ACC112 (cell line): ENCODE measurements around the gene BEND6.

Source experiments
- H2AFZ ChIP-seq: fragments of 200-600 bp; sonication (generic); one replicate; pipeline ENCODE4 v1.6.0; 2017; ENCODE audit warnings: antibody characterized with exemption, low read length; ENCODE audit not compliant: unreplicated experiment
- H3K27ac ChIP-seq: fragments of 200-600 bp; sonication (generic); 2 replicates; pipeline ENCODE4 v1.5.1; 2014; ENCODE audit warnings: low read depth, mild to moderate bottlenecking, antibody characterized with exemption, low read length, moderate library complexity
- H3K27me3 ChIP-seq: fragments of 200-600 bp; sonication (generic); 2 replicates; pipeline ENCODE4 v1.6.1; 2014; ENCODE audit warnings: mild to moderate bottlenecking, antibody characterized with exemption, low read length, moderate library complexity, mixed read lengths; ENCODE audit not compliant: insufficient read depth
- H3K36me3 ChIP-seq: fragments of 200-600 bp; sonication (generic); 2 replicates; pipeline ENCODE4 v1.6.1; 2016; ENCODE audit warnings: mild to moderate bottlenecking, antibody characterized with exemption, low read length, moderate library complexity, mixed read lengths; ENCODE audit not compliant: insufficient read depth
- H3K4me1 ChIP-seq: fragments of 200-600 bp; sonication (generic); one replicate; pipeline ENCODE4 v1.6.1; 2016; ENCODE audit warnings: low read length, mixed read lengths; ENCODE audit not compliant: insufficient read depth, unreplicated experiment, control insufficient read depth
- H3K4me3 ChIP-seq: fragments of 200-600 bp; sonication (generic); 2 replicates; pipeline ENCODE4 v1.5.1; 2014; ENCODE audit warnings: mild to moderate bottlenecking, low read depth, low read length
- H3K79me2 ChIP-seq: fragments of 200-600 bp; sonication (generic); one replicate; pipeline ENCODE4 v1.6.0; 2016; ENCODE audit warnings: low read length; ENCODE audit not compliant: control insufficient read depth, unreplicated experiment, insufficient read depth

The BEND6 gene

DNA sequence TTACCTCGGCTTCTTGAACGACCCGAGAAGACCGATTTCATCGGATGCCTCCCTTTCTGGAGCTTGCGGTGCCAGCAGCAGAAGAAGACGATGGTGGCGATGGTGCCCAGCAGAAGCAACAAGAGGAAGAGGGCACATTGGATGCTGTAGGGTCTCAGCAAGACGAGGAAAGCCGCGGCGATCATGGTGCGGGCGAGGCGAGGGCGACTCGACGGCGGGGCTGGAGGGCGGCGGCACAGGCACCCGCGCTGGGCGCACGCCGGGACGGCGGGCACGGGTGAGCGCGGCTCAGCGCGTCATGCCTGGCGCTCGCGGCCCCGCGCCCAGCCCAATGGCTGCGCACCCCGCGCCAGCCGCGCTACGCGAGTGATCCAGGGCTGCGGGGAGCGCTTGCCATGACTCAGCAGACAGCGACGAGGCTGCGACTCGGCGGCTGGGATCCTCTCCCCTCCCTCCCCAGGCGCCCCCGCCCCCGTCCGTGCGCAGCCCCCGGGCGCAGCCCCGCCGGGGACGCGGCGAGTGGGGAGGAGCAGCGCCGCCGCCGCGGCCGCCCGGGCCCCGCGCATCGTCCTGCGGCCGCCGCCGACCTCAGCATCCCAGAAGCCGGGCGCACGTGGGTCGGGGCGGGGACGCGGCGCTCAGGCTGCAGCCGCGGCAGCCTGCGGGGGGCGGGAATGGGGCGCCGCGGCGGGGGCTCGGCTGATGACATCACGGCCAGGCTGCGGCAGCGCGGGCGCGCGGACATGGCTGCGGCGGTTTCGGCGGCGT lies at the start of gene BEND6:
Gene BEND6, plus strand, starts transcription at position 705 of the 768 bp plus-strand sequence. CDS start 26,704 bp downstream, outside the sequence.
- H3K27me3 ChIP-seq: no peaks in the 10 kb centered on the region
- peaks cover 55% of the 10 kb centered on the region for H3K4me1 ChIP-seq
- H3K27ac ChIP-seq: peak within 1 kb of the TSS; percentile 82
- peaks cover 11% of the 10 kb centered on the region; the same call in 1 of the 2 replicates for H3K36me3 ChIP-seq
- H3K4me3 ChIP-seq: peak within 1 kb of the TSS; percentile 92
- H3K79me2 ChIP-seq: peaks cover 39% of the 10 kb centered on the region
- peak within 1 kb of the TSS; percentile 74 for H2AFZ ChIP-seq

DNA sequence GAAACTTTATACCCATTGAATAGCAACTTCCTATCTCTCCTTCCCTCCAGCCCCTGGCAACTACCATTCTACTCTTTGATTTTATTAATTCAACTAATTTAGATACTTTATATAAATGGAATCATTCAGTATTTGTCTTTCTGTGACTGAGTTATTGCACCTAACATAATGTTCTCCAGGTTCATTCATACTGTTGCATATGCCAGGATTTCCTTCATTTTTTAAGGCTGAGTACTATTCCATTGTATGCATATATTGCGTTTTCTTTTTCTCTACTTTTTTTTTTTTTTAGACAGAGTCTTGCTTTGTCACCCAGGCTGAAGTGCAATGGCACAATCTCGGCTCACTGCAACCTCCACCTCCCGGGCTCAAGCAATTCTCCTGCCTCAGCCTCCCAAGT lies 49.5 kb upstream of the BEND6 start:
- Histone ChIP-seq H3K27me3 (no peaks in the 10 kb centered on the region), H3K4me1 (peaks cover 45% of the 10 kb centered on the region), H3K79me2 (peaks cover 46% of the 10 kb centered on the region), H2AFZ (no peak overlapping the region), H3K36me3 (no peaks in the 10 kb centered on the region), H3K4me3 (no peak overlapping the region), H3K27ac (no peak overlapping the region)

DNA sequence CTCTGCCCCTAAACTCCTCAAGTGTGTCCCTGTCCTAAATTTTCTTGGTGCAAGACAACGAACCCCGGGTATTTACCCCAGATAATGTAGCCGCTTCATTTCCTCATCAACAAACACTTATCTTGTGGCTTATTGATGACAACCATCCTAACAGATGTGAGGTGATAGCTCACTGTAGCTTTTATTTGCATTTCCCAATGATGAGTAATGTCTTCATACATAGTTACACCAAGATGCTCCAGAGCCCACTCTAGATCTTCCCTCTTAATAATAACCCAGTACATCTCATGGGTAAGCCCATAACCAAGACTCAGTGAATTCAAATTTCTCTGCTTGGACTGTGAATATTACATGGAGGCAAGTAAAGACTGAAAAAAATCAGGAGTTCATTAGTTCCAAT lies 48.2 kb upstream of the BEND6 start:
- no peak overlapping the region for H3K27ac ChIP-seq
- no peaks in the 10 kb centered on the region for H3K27me3 ChIP-seq
- H3K79me2 ChIP-seq: peaks cover 41% of the 10 kb centered on the region
- H3K4me1 ChIP-seq: peaks cover 49% of the 10 kb centered on the region
- no peak overlapping the region for H2AFZ ChIP-seq
- H3K4me3 ChIP-seq: no peak overlapping the region
- no peaks in the 10 kb centered on the region for H3K36me3 ChIP-seq

GRCh38 chr6:56909115-56909907 lies 45.6 kb upstream of the BEND6 start:
- H3K27ac ChIP-seq: no peak overlapping the region
- no peak overlapping the region for H2AFZ ChIP-seq
- H3K79me2 ChIP-seq: peaks cover 48% of the 10 kb centered on the region

DNA sequence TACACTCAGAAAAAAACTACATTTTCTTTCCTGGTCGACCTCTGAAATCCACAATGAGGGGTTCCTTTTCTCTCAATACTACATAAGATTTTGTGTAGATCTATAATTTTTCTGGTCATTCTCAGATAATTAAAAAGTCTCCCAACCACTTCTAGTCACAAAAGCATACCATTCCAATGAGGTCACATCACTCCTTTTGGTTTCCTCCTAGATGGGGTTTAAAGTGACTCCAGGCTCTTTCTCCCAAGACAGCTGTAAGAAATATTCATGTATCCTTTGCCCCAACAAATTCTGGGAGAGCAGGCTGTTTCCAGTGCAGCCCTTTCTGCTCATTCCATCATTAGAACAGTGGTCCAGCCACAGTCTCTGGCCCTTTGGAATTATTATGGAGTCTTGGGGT lies 43.1 kb upstream of the BEND6 start:
- Histone ChIP-seq H3K79me2 (peaks cover 53% of the 10 kb centered on the region), H3K4me1 (peaks cover 46% of the 10 kb centered on the region), H2AFZ (no peak overlapping the region), H3K4me3 (no peak overlapping the region), H3K27ac (peak overlapping the region; percentile 15), H3K36me3 (no peaks in the 10 kb centered on the region), H3K27me3 (no peaks in the 10 kb centered on the region)

More at GRCh38 chr6:56909115-56909907, 45.6 kb upstream of the BEND6 start:
- Histone ChIP-seq H3K36me3 (no peaks in the 10 kb centered on the region), H3K27me3 (no peaks in the 10 kb centered on the region), H3K4me1 (peaks cover 53% of the 10 kb centered on the region), H3K4me3 (no peak overlapping the region)

- Histone ChIP-seq H3K27me3 (no peaks in the 10 kb centered on the region), H3K27ac (no peak overlapping the region), H3K4me3 (no peak overlapping the region), H3K4me1 (peaks cover 39% of the 10 kb centered on the region), H3K36me3 (no peaks in the 10 kb centered on the region), H3K79me2 (peaks cover 53% of the 10 kb centered on the region), H2AFZ (no peak overlapping the region)
These were observed 41.4 kb upstream of the BEND6 start for GRCh38 chr6:56913285-56914074.

GRCh38 chr6:56914798-56915658 lies 39.9 kb upstream of the BEND6 start:
- H3K36me3 ChIP-seq: no peaks in the 10 kb centered on the region
- H3K4me3 ChIP-seq: no peak overlapping the region
- no peak overlapping the region for H2AFZ ChIP-seq
- peaks cover 45% of the 10 kb centered on the region for H3K79me2 ChIP-seq
- H3K4me1 ChIP-seq: peaks cover 31% of the 10 kb centered on the region
- H3K27ac ChIP-seq: no peak overlapping the region
- no peaks in the 10 kb centered on the region for H3K27me3 ChIP-seq

- H2AFZ ChIP-seq: no peak overlapping the region
- peaks cover 30% of the 10 kb centered on the region for H3K4me1 ChIP-seq
- peaks cover 45% of the 10 kb centered on the region for H3K79me2 ChIP-seq
- H3K36me3 ChIP-seq: no peaks in the 10 kb centered on the region
- no peaks in the 10 kb centered on the region for H3K27me3 ChIP-seq
- no peak overlapping the region for H3K27ac ChIP-seq
- no peak overlapping the region for H3K4me3 ChIP-seq
These were observed 39.1 kb upstream of the BEND6 start for GRCh38 chr6:56915832-56916231.

GRCh38 chr6:56916849-56917551 lies 37.9 kb upstream of the BEND6 start:
- Histone ChIP-seq H3K36me3 (no peaks in the 10 kb centered on the region), H2AFZ (no peak overlapping the region), H3K79me2 (peaks cover 36% of the 10 kb centered on the region), H3K4me1 (peaks cover 19% of the 10 kb centered on the region), H3K27ac (no peak overlapping the region), H3K4me3 (no peak overlapping the region), H3K27me3 (no peaks in the 10 kb centered on the region)
